Measurements from ENCODE around the gene PPP1R18. TPM values are rescaled to one million over a fixed set of nuclear protein-coding genes. Genes with fewer than 3 reads are reported as not detected.
"Not testable (repeated sequence)": the region's sequence is repeated elsewhere in the genome, so short reads cannot be mapped to it uniquely, and the experiment has no call there.

PPP1R18 gene
- total RNA-seq, 2 experiments from 2014 or later: 146 to 149 TPM

- ChIA-PET CTCF (interaction anchor here (0.7 to 6.2 kb wide), 10 partner anchors 10 to 140 kb away, joined by 3 to 49 read pairs (median 4); partner anchors contain the start of genes MDC1, MRPS18B, PPP1R10 and PRR3), POLR2A (interaction anchor here (0.6 to 5.7 kb wide), 7 partner anchors 38 to 129 kb away, joined by 3 to 98 read pairs (median 3); partner anchors contain the start of genes MDC1, MRPS18B, PPP1R10 and TUBB)
Observed at GRCh38 chr6:30682143-30683117, 4.0 kb downstream of the PPP1R18 start.

GRCh38 chr6:30681766-30682142, 4.7 kb downstream of the PPP1R18 start:
- ChIA-PET CTCF (interaction anchor here (0.7 to 6.2 kb wide), 9 partner anchors 10 to 140 kb away, joined by 3 to 49 read pairs (median 4); partner anchors contain the start of genes MDC1, PRR3 and TUBB), POLR2A (interaction anchor here (0.5 to 5.7 kb wide), 5 partner anchors 35 to 130 kb away, joined by 3 to 98 read pairs (median 6); partner anchors contain the start of genes MDC1, MRPS18B, PPP1R10 and TUBB)

- ChIA-PET POLR2A (interaction anchor here (1.3 to 5.7 kb wide), 3 partner anchors 9 to 41 kb away, joined by 3 to 98 read pairs (median 7); partner anchors contain the start of genes MDC1 and TUBB), CTCF (interaction anchor here (0.6 to 6.2 kb wide), 11 partner anchors 11 to 276 kb away, joined by 3 to 64 read pairs (median 4); partner anchors contain the start of genes NRM and TUBB)
Observed at GRCh38 chr6:30679765-30680535, 6.5 kb downstream of the PPP1R18 start.

GRCh38 chr6:30678964-30679726, 7.3 kb downstream of the PPP1R18 start:
- POLR2A ChIA-PET: interaction anchor here (0.8 to 5.7 kb wide), 6 partner anchors 8 to 64 kb away, joined by 3 to 98 read pairs (median 5); partner anchors contain the start of genes MDC1, NRM and TUBB
- CTCF ChIA-PET: interaction anchor here (0.6 to 3.2 kb wide), 24 partner anchors 9 to 408 kb away, joined by 3 to 64 read pairs (median 4); partner anchors contain the start of genes C6orf136, MDC1, MRPS18B and NRM

GRCh38 chr6:30676660-30677285, 9.7 kb downstream of the PPP1R18 start:
- CTCF ChIA-PET: interaction anchor here (1.0 to 1.2 kb wide), 2 partner anchors 45 to 54 kb away, joined by 3 to 4 read pairs; no protein-coding TSS in a partner anchor
- POLR2A ChIA-PET: no interaction called here

GRCh38 chr6:30672445-30673253, 13.8 kb downstream of the PPP1R18 start, which contains the start of gene DHX16:
Gene DHX16, minus strand, starts transcription at chr6:30673006. Its CDS starts 165 bp downstream, at chr6:30672841.
- POLR2A ChIA-PET: interaction anchor here (0.5 to 1.3 kb wide), 4 partner anchors 15 to 58 kb away, joined by 3 to 6 read pairs (median 4); no protein-coding TSS in a partner anchor
- CTCF ChIA-PET: interaction anchor here (0.6 to 2.5 kb wide), 13 partner anchors 10 to 212 kb away, joined by 3 to 7 read pairs (median 4); partner anchors contain the start of genes ATAT1 and DDR1

- CTCF ChIA-PET: interaction anchor here (1.3 to 2.5 kb wide), 2 partner anchors 18 to 63 kb away, joined by 3 to 7 read pairs; no protein-coding TSS in a partner anchor
- POLR2A ChIA-PET: interaction anchor here (0.5 kb wide), 1 partner anchor 143 kb away, joined by 14 read pairs; no protein-coding TSS in a partner anchor
Observed at GRCh38 chr6:30670760-30671527, 15.5 kb downstream of the PPP1R18 start.

GRCh38 chr6:30666300-30666699, 20.1 kb downstream of the PPP1R18 start:
- POLR2A ChIA-PET: not testable (repeated sequence)
- CTCF ChIA-PET: interaction anchor here (0.9 kb wide), 1 partner anchor 56 kb away, joined by 3 read pairs; no protein-coding TSS in a partner anchor

- ChIA-PET CTCF (interaction anchor here (0.9 to 1.4 kb wide), 4 partner anchors 10 to 66 kb away, joined by 3 to 4 read pairs (median 3); no protein-coding TSS in a partner anchor), POLR2A (no interaction called here)
Observed at GRCh38 chr6:30664994-30665767, 21.3 kb downstream of the PPP1R18 start.

GRCh38 chr6:30657922-30658321, 28.5 kb downstream of the PPP1R18 start:
- CTCF ChIA-PET: interaction anchor here (0.5 kb wide), 1 partner anchor 14 kb away, joined by 3 read pairs; no protein-coding TSS in a partner anchor
- POLR2A ChIA-PET: not testable (repeated sequence)

- ChIA-PET POLR2A (no interaction called here), CTCF (interaction anchor here (0.5 kb wide), 1 partner anchor 14 kb away, joined by 3 read pairs; no protein-coding TSS in a partner anchor)
Observed at GRCh38 chr6:30657454-30657853, 29.0 kb downstream of the PPP1R18 start.

- CTCF ChIA-PET: interaction anchor here (0.5 to 1.5 kb wide), 2 partner anchors 150 to 424 kb away, joined by 3 to 5 read pairs; no protein-coding TSS in a partner anchor
Observed at GRCh38 chr6:30656513-30656912, 29.9 kb downstream of the PPP1R18 start.

GRCh38 chr6:30655743-30656094, 30.7 kb downstream of the PPP1R18 start:
- CTCF ChIA-PET: interaction anchor here (1.5 kb wide), 1 partner anchor 425 kb away, joined by 5 read pairs; no protein-coding TSS in a partner anchor

More at GRCh38 chr6:30656513-30656912, 29.9 kb downstream of the PPP1R18 start:
- POLR2A ChIA-PET: no interaction called here

GRCh38 chr6:30654798-30655742, 31.4 kb downstream of the PPP1R18 start:
- CTCF ChIA-PET: interaction anchor here (1.5 kb wide), 1 partner anchor 425 kb away, joined by 5 read pairs; no protein-coding TSS in a partner anchor
- POLR2A ChIA-PET: no interaction called here

More at GRCh38 chr6:30655743-30656094, 30.7 kb downstream of the PPP1R18 start:
- POLR2A ChIA-PET: interaction anchor here (0.5 kb wide), 1 partner anchor 14 kb away, joined by 4 read pairs; no protein-coding TSS in a partner anchor

Data from activated CD8-positive, alpha-beta memory T cell treated with anti-CD3 and anti-CD28 coated beads for 36 hours (primary cell).